Measurements from ENCODE around the gene RPLP2. TPM values are rescaled to one million over a fixed set of nuclear protein-coding genes. Genes with fewer than 3 reads are reported as not detected.

Gene RPLP2
- total RNA-seq, 1 donor from 2014 or later: 418 TPM

DNA sequence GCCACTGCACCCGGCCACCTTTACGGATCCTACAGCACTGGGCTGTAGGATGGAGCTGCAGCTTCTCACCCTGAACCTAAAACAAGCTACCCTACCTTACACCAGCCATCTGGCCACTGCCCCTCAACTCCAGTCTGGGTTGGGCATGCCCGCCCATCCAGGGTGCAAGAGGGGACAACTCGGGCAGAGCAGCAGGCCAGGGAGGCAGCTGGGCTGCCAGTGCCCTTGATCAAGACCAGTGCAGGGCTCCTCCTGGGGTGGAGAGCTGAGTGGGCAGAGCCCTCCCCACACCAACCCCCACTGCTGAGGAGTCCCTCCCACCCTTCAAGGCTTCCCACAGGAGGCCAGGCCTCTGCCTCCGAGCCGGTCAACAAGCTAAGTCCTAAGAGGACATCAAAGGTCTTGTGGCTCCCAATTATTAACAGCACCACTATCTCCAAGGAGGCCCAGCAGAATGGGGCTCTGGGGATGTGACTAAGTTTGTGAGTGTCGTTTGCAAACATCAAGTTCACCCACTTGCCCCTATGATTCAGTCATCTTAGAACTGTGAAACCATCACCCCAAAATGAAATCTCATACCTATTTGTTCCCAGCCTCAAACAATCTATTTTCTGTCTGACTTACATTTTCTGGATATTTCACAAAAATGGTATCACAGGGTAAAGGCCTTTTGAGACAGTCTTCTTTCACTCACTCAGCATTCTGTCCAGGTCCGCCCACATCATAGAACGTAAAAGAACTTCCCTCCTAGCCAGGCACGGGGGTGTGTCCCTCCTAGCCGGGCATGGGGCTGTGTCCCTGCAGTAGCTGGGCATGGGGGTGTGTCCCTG is 43.4 kb upstream of the RPLP2 start:
- Histone ChIP-seq H4K20me1 (ENCODE audit: low read depth) (peaks cover 42% of the 10 kb centered on the region), H3K4me2 (no peak overlapping the region), H3K27ac (no peak overlapping the region), H3K9me3 (ENCODE audit: low read depth) (no peaks in the 10 kb centered on the region), H3K79me2 (ENCODE audit: low read depth) (no peaks in the 10 kb centered on the region), H3K9ac (no peak overlapping the region), H2AFZ (replicated peaks) (no peak overlapping the region), H3F3A (ENCODE audit: low read depth) (peaks cover 35% of the 10 kb centered on the region), H3K4me3 (no peak overlapping the region), H3K36me3 (no peaks in the 10 kb centered on the region), H3K27me3 (no peaks in the 10 kb centered on the region), H3K4me1 (no peaks in the 10 kb centered on the region)
- Mint-ChIP-seq H3K4me3 (no peak overlapping the region), H3K9me3 (no peaks in the 10 kb centered on the region), H3K36me3 (peaks cover 15% of the 10 kb centered on the region), H3K27ac (no peak overlapping the region), H3K4me1 (no peaks in the 10 kb centered on the region), H3K27me3 (ENCODE audit: insufficient read depth, low read depth) (peaks cover 6% of the 10 kb centered on the region)
- TF ChIP-seq EZH2phosphoT487 (IDR thresholded peaks at IDR 0.05): no peak
- TF ChIP-seq, protein P1, sequence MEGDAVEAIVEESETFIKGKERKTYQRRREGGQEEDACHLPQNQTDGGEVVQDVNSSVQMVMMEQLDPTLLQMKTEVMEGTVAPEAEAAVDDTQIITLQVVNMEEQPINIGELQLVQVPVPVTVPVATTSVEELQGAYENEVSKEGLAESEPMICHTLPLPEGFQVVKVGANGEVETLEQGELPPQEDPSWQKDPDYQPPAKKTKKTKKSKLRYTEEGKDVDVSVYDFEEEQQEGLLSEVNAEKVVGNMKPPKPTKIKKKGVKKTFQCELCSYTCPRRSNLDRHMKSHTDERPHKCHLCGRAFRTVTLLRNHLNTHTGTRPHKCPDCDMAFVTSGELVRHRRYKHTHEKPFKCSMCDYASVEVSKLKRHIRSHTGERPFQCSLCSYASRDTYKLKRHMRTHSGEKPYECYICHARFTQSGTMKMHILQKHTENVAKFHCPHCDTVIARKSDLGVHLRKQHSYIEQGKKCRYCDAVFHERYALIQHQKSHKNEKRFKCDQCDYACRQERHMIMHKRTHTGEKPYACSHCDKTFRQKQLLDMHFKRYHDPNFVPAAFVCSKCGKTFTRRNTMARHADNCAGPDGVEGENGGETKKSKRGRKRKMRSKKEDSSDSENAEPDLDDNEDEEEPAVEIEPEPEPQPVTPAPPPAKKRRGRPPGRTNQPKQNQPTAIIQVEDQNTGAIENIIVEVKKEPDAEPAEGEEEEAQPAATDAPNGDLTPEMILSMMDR (IDR thresholded peaks at IDR 0.05): no peak
- no peak for TF ChIP-seq EZH2 (IDR thresholded peaks at IDR 0.05)
- DNase-seq (ENCODE audit: low spot score): no peak

DNA sequence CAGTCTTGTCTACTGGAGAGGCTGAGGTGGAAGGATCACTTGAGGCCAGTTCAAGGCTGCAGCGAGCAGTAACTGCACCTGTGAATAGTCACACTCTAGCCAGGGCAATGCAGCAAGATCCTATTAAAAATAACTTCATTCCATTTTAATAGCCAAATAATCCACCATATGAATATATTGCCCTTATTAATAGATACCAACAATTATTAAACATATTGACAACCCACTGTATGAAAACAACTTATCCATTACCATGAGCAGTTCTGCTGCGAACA is 42.9 kb upstream of the RPLP2 start:
- Histone ChIP-seq H3K27me3 (no peaks in the 10 kb centered on the region), H2AFZ (replicated peaks) (no peak overlapping the region), H3K4me1 (no peaks in the 10 kb centered on the region), H3K27ac (no peak overlapping the region), H3K4me2 (no peak overlapping the region), H3K36me3 (no peaks in the 10 kb centered on the region), H3K9ac (no peak overlapping the region), H3K79me2 (ENCODE audit: low read depth) (no peaks in the 10 kb centered on the region), H3K9me3 (ENCODE audit: low read depth) (no peaks in the 10 kb centered on the region), H3F3A (ENCODE audit: low read depth) (peaks cover 35% of the 10 kb centered on the region), H3K4me3 (no peak overlapping the region), H4K20me1 (ENCODE audit: low read depth) (peaks cover 47% of the 10 kb centered on the region)
- no peak for DNase-seq (ENCODE audit: low spot score)
- no peak overlapping the region for H3K27ac Mint-ChIP-seq
- TF ChIP-seq, protein P1 (IDR thresholded peaks at IDR 0.05): no peak
- no peak for TF ChIP-seq EZH2 (IDR thresholded peaks at IDR 0.05)
- no peak for TF ChIP-seq EZH2phosphoT487 (IDR thresholded peaks at IDR 0.05)
- H3K27me3 Mint-ChIP-seq (ENCODE audit: insufficient read depth, low read depth): peaks cover 6% of the 10 kb centered on the region
- peaks cover 14% of the 10 kb centered on the region for H3K36me3 Mint-ChIP-seq
- H3K9me3 Mint-ChIP-seq: no peaks in the 10 kb centered on the region
- H3K4me3 Mint-ChIP-seq: no peak overlapping the region
- no peaks in the 10 kb centered on the region for H3K4me1 Mint-ChIP-seq

DNA sequence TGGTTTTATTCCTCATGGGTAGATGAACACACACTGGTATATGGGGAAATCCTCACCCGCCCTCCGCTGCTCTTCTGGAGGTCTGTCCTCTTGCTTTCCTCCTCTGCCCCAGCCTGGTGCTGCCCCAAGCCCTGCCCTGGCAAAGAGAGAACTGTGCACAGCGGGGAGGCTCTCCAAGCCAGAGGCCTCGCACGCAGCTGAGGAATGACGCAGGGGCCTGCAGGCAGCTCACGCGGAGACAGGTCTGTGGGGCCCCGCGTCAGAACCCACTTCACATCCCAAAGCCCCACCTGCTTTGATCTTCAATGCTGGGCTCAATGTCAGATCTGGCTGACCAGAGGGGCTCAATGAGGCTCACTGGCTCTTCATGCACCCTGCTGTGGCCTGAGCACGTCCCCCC is 42.5 kb upstream of the RPLP2 start:
- no peaks in the 10 kb centered on the region for H3K4me1 Mint-ChIP-seq
- TF ChIP-seq EZH2phosphoT487 (IDR thresholded peaks at IDR 0.05): no peak
- no peaks in the 10 kb centered on the region for H3K4me1 ChIP-seq
- H3K36me3 ChIP-seq: no peaks in the 10 kb centered on the region
- H3K9me3 ChIP-seq (ENCODE audit: low read depth): no peaks in the 10 kb centered on the region
- peaks cover 6% of the 10 kb centered on the region for H3K27me3 Mint-ChIP-seq (ENCODE audit: insufficient read depth, low read depth)
- H4K20me1 ChIP-seq (ENCODE audit: low read depth): peaks cover 45% of the 10 kb centered on the region
- H3K36me3 Mint-ChIP-seq: peaks cover 14% of the 10 kb centered on the region
- H3K4me2 ChIP-seq: no peak overlapping the region
- H3F3A ChIP-seq (ENCODE audit: low read depth): peaks cover 31% of the 10 kb centered on the region
- H3K27ac Mint-ChIP-seq: no peak overlapping the region
- H3K4me3 Mint-ChIP-seq: no peak overlapping the region
- H3K27ac ChIP-seq: no peak overlapping the region
- DNase-seq (ENCODE audit: low spot score): no peak
- no peak overlapping the region for H3K9ac ChIP-seq
- no peaks in the 10 kb centered on the region for H3K9me3 Mint-ChIP-seq
- no peak overlapping the region for H3K4me3 ChIP-seq
- H2AFZ ChIP-seq (replicated peaks): no peak overlapping the region
- no peaks in the 10 kb centered on the region for H3K79me2 ChIP-seq (ENCODE audit: low read depth)
- H3K27me3 ChIP-seq: no peaks in the 10 kb centered on the region

DNA sequence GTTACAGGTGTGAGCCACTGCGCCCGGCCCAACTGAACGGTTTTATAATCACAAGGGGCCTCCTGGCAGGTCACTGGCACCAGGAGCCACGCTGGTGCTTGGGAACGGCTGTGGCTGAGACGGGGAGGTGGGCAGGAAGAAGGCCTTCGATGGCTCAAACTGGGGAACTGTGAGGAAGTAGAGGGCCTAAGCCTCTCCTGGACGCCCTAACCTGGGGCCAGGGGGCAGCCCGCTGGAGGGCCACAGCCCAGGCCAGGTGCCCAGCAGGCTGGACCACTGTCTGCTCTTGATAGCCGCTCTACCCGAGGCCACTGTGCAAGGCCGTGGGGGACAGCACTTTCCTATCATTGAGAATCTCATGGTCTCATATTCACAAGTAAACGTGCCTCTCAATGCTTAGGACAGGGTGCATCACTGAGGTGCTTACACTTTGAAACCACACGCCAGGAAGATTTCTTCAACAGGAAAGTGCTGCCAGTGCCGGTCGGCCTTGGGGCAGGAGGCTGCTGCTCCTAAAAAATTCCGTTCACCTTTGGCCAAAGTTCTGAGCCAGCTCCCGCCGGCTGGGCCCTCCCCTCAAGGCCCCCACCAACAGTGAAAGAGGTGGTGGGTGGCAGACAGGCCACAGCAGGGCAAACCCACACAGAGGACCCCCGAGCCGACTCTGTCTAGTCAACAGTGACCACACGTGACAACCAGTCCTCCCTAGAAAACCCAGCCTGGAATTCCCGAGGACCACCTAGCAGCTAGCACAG is 39.7 kb upstream of the RPLP2 start:
- Mint-ChIP-seq H3K27me3 (ENCODE audit: insufficient read depth, low read depth) (peaks cover 2% of the 10 kb centered on the region), H3K27ac (no peak overlapping the region), H3K9me3 (no peaks in the 10 kb centered on the region), H3K4me1 (no peaks in the 10 kb centered on the region), H3K36me3 (peaks cover 7% of the 10 kb centered on the region), H3K4me3 (no peak overlapping the region)
- H3K79me2 ChIP-seq (ENCODE audit: low read depth): peaks cover 20% of the 10 kb centered on the region
- H2AFZ ChIP-seq (replicated peaks): no peak overlapping the region
- no peak overlapping the region for H3K4me2 ChIP-seq
- H3F3A ChIP-seq (ENCODE audit: low read depth): peaks cover 8% of the 10 kb centered on the region
- no peak for DNase-seq (ENCODE audit: low spot score)
- no peaks in the 10 kb centered on the region for H3K36me3 ChIP-seq
- H3K9me3 ChIP-seq (ENCODE audit: low read depth): no peaks in the 10 kb centered on the region
- peaks cover 50% of the 10 kb centered on the region for H4K20me1 ChIP-seq (ENCODE audit: low read depth)
- H3K9ac ChIP-seq: no peak overlapping the region
- H3K27ac ChIP-seq: no peak overlapping the region
- no peak overlapping the region for H3K4me3 ChIP-seq
- peaks cover under 1% of the 10 kb centered on the region for H3K4me1 ChIP-seq
- no peaks in the 10 kb centered on the region for H3K27me3 ChIP-seq
- TF ChIP-seq EZH2phosphoT487 (IDR thresholded peaks at IDR 0.05) (no peak), EZH2 (IDR thresholded peaks at IDR 0.05) (no peak)
- TF ChIP-seq, protein P1 (IDR thresholded peaks at IDR 0.05): no peak

Measured in neural progenitor cell (in vitro differentiated cells).